ENCODE results near the gene IRF2BPL. TPM values are rescaled to one million over a fixed set of nuclear protein-coding genes. Genes with fewer than 3 reads are reported as not detected.

IRF2BPL gene
- total RNA-seq, 4 donors from 2014 or later: 58.6 to 105 (median 98.4) TPM

- Histone ChIP-seq H3K4me3 (no peak overlapping the region), H3K4me1 (peaks cover 12 to 30% (median 25%) of the 10 kb centered on the region in 4 donors), H3K9me3 (peaks cover 0 to 13% (median 3%) of the 10 kb centered on the region in 4 donors), H3K27me3 (no peaks in the 10 kb centered on the region), H3K36me3 (no peaks in the 10 kb centered on the region), H3K27ac (replicated peaks in 1 of 4) (no peak overlapping the region)
- TF ChIP-seq EP300 (IDR thresholded peaks at IDR 0.05) (no peak), POLR2A (IDR thresholded peaks at IDR 0.05; ENCODE audit: low read depth) (no peak), CTCF (IDR thresholded peaks at IDR 0.05) (no peak), POLR2AphosphoS5 (IDR thresholded peaks at IDR 0.05) (no peak)
- intact Hi-C loops (cut with DNase I): no loop called here
- no peak for DNase-seq (ENCODE audit: extremely low spot score)
- WGBS: 95% methylated on average over 3 of the region's 3 CpGs
Measured at GRCh38 chr14:77055981-77056380, 27.5 kb upstream of the IRF2BPL start.

GRCh38 chr14:77055306-77055705, 26.8 kb upstream of the IRF2BPL start:
- intact Hi-C loops (cut with DNase I): no loop called here
- Histone ChIP-seq H3K27ac (replicated peaks in 1 of 4) (no peak overlapping the region), H3K36me3 (no peaks in the 10 kb centered on the region), H3K9me3 (peaks cover 0 to 13% (median 3%) of the 10 kb centered on the region in 4 donors), H3K4me3 (no peak overlapping the region), H3K4me1 (peaks cover 14 to 35% (median 31%) of the 10 kb centered on the region in 4 donors), H3K27me3 (no peaks in the 10 kb centered on the region)
- TF ChIP-seq EP300 (IDR thresholded peaks at IDR 0.05) (no peak), POLR2A (IDR thresholded peaks at IDR 0.05; ENCODE audit: low read depth) (no peak), POLR2AphosphoS5 (IDR thresholded peaks at IDR 0.05) (no peak), CTCF (IDR thresholded peaks at IDR 0.05) (no peak)
- 81% methylated on average over 5 of the region's 5 CpGs for WGBS
- DNase-seq (ENCODE audit: extremely low spot score): no peak

GRCh38 chr14:77053046-77053841, 24.7 kb upstream of the IRF2BPL start:
- Histone ChIP-seq H3K9me3 (peaks cover 0 to 13% (median 3%) of the 10 kb centered on the region in 4 donors), H3K36me3 (no peaks in the 10 kb centered on the region), H3K4me1 (peaks cover 14 to 36% (median 31%) of the 10 kb centered on the region in 4 donors), H3K27me3 (no peaks in the 10 kb centered on the region), H3K27ac (replicated peaks in 1 of 4) (peak overlapping the region; percentile 51 to 79 (median 64)), H3K4me3 (no peak overlapping the region)
- intact Hi-C loops (cut with DNase I): loop anchor here (1.0 kb wide), 1 partner anchor 140 kb away; no protein-coding TSS in a partner anchor
- 59% methylated on average over 11 of the region's 21 CpGs for WGBS
- DNase-seq (ENCODE audit: extremely low spot score): no peak
- no peak for TF ChIP-seq POLR2A (IDR thresholded peaks at IDR 0.05; ENCODE audit: low read depth)
- TF ChIP-seq POLR2AphosphoS5 (IDR thresholded peaks at IDR 0.05): peak in 1 of 2 donors; percentile 17
- TF ChIP-seq CTCF (IDR thresholded peaks at IDR 0.05): peak; percentile 91 to 94 (median 92)

- H3K36me3 ChIP-seq: no peaks in the 10 kb centered on the region
- TF ChIP-seq CTCF (IDR thresholded peaks at IDR 0.05) (no peak), POLR2A (IDR thresholded peaks at IDR 0.05; ENCODE audit: low read depth) (no peak), POLR2AphosphoS5 (IDR thresholded peaks at IDR 0.05) (no peak), EP300 (IDR thresholded peaks at IDR 0.05) (no peak)
- 81% methylated on average over 7 of the region's 8 CpGs for WGBS
- DNase-seq (ENCODE audit: extremely low spot score): no peak
- peaks cover 14 to 36% (median 31%) of the 10 kb centered on the region in 4 donors for H3K4me1 ChIP-seq
- peaks cover 0 to 13% (median 3%) of the 10 kb centered on the region in 4 donors for H3K9me3 ChIP-seq
- H3K27ac ChIP-seq (replicated peaks in 1 of 4): peak overlapping the region; percentile 51 to 79 (median 64)
- intact Hi-C loops (cut with DNase I): loop anchor here (1.0 kb wide), 1 partner anchor 139 kb away; no protein-coding TSS in a partner anchor
- H3K4me3 ChIP-seq: no peak overlapping the region
- H3K27me3 ChIP-seq: no peaks in the 10 kb centered on the region
Measured at GRCh38 chr14:77052281-77053044, 24.0 kb upstream of the IRF2BPL start.
